OCI-LY7 (cell line): ENCODE results near the gene SERPINA5.

ENCODE experiments used
- CTCF ChIP-seq: fragments of 200-600 bp; sonication (generic); conservative IDR thresholded peaks from 2 replicates; pipeline ENCODE4 v1.5.1; 2014; ENCODE audit warnings: mild to moderate bottlenecking, antibody characterized with exemption, low read length, moderate library complexity, mixed read lengths
- EZH2phosphoT487 ChIP-seq: fragments of 200-600 bp; sonication (generic); IDR thresholded peaks from 2 replicates; pipeline ENCODE4 v1.6.1; 2018; ENCODE audit warnings: low read depth, borderline replicate concordance, mild to moderate bottlenecking, mixed run types, antibody characterized with exemption, low read length, moderate library complexity, mixed read lengths

- TF ChIP-seq CTCF (no peak), EZH2phosphoT487 (no peak)
These were observed 43.0 kb upstream of the SERPINA5 start for GRCh38 chr14:94538070-94538740.
